IPS DF 19.7 (cell line): Measurements from ENCODE around the gene SPANXN5.
"Not testable (repeated sequence)": the region's sequence is repeated elsewhere in the genome, so short reads cannot be mapped to it uniquely, and the experiment has no call there.

Experiments used
- DNase-seq: peaks from one replicate; pipeline ENCODE4 v3.0.0-alpha.2; 2013; ENCODE audit warnings: low read depth, low spot score

SPANXN5 gene

GRCh38 chrX:52797327-52797726 is at the start of gene SPANXN5:
Gene SPANXN5 (minus strand): TSS chrX:52797427. CDS start chrX:52797348, 79 bp downstream.
- DNase-seq: not testable (repeated sequence)

- DNase-seq: not testable (repeated sequence)
Observed at GRCh38 chrX:52843619-52844018, 46.4 kb upstream of the SPANXN5 start.

- no peak for DNase-seq
Observed at GRCh38 chrX:52839137-52839536, 41.9 kb upstream of the SPANXN5 start.

- no peak for DNase-seq
Observed at GRCh38 chrX:52830551-52830950, 33.3 kb upstream of the SPANXN5 start.

- DNase-seq: no peak
Observed at GRCh38 chrX:52824608-52825007, 27.4 kb upstream of the SPANXN5 start.

GRCh38 chrX:52821079-52821760 is 24.0 kb upstream of the SPANXN5 start:
- DNase-seq: no peak

- DNase-seq: no peak
Observed at GRCh38 chrX:52819788-52820187, 22.6 kb upstream of the SPANXN5 start.

GRCh38 chrX:52811065-52811625 is 13.9 kb upstream of the SPANXN5 start, which contains the start of gene XAGE5:
Gene XAGE5 (plus strand): TSS chrX:52811287. CDS start chrX:52812567, 1,280 bp downstream.
- DNase-seq: no peak

GRCh38 chrX:52804876-52805275 is 7.6 kb upstream of the SPANXN5 start:
- DNase-seq: not testable (repeated sequence)

- DNase-seq: not testable (repeated sequence)
Observed at GRCh38 chrX:52773504-52773903, 23.7 kb downstream of the SPANXN5 start.

GRCh38 chrX:52765983-52766382 is 31.2 kb downstream of the SPANXN5 start:
- not testable (repeated sequence) for DNase-seq

GRCh38 chrX:52750952-52751351 is 46.3 kb downstream of the SPANXN5 start, which contains the start of gene SSX2B:
Gene SSX2B (plus strand): TSS chrX:52751252. CDS start chrX:52752681, 1,429 bp downstream.
- not testable (repeated sequence) for DNase-seq
